HepG2 (cell line): ENCODE results near the gene ACADVL. TPM values are rescaled to one million over a fixed set of nuclear protein-coding genes. Genes with fewer than 3 reads are reported as not detected.

Source experiments
- BCLAF1 ChIP-seq: fragments of 450-650 bp; IDR thresholded peaks from 2 replicates; pipeline ENCODE4 v1.6.1; 2017; ENCODE audit warnings: mild to moderate bottlenecking
- BORCS8-MEF2B ChIP-seq: sonication (generic); formaldehyde crosslinking; IDR thresholded peaks from 2 replicates; pipeline ENCODE4 v1.8.0; 2022; ENCODE audit warnings: mild to moderate bottlenecking, missing genetic modification reagents
- MAZ ChIP-seq, 2 experiments: sonication (generic) in 1 of 2; formaldehyde crosslinking in 1 of 2; IDR thresholded peaks; 2 replicates each; pipeline versions ENCODE4 v1.5.0 to v1.6.1; 2012 to 2020; ENCODE audit warnings: low read depth in 2 of 2, mild to moderate bottlenecking in 2 of 2, borderline replicate concordance in 1 of 2, improper control_type of control experiment in 1 of 2, low read length in 1 of 2, missing genetic modification reagents in 1 of 2, moderate library complexity in 1 of 2
- MTF1 ChIP-seq: sonication (generic); formaldehyde crosslinking; IDR thresholded peaks from 2 replicates; pipeline ENCODE4 v1.5.0; 2020; ENCODE audit warnings: missing genetic modification reagents
- SAFB2 ChIP-seq: sonication (generic); formaldehyde crosslinking; IDR thresholded peaks from 2 replicates; pipeline ENCODE4 v1.5.1; 2020; ENCODE audit warnings: missing genetic modification reagents, low read depth, mild to moderate bottlenecking, borderline replicate concordance
- ZC3H13 ChIP-seq: sonication (generic); formaldehyde crosslinking; IDR thresholded peaks from 2 replicates; pipeline ENCODE4 v1.8.1; 2023; ENCODE audit warnings: mild to moderate bottlenecking, missing genetic modification reagents, moderate library complexity
- ZNF296 ChIP-seq: sonication (generic); formaldehyde crosslinking; conservative IDR thresholded peaks from 2 replicates; pipeline ENCODE4 v1.5.0; 2020; ENCODE audit warnings: mild to moderate bottlenecking, missing genetic modification reagents
- ZNF317 ChIP-seq: sonication (generic); formaldehyde crosslinking; IDR thresholded peaks from 2 replicates; pipeline ENCODE4 v1.5.0; 2020; ENCODE audit warnings: mild to moderate bottlenecking, missing genetic modification reagents
- ZNF383 ChIP-seq: sonication (generic); formaldehyde crosslinking; IDR thresholded peaks from 2 replicates; pipeline ENCODE4 v1.4.0; 2020; ENCODE audit warnings: missing genetic modification reagents, mild to moderate bottlenecking, borderline replicate concordance
- ZNF576 ChIP-seq: sonication (generic); formaldehyde crosslinking; IDR thresholded peaks from 2 replicates; pipeline ENCODE4 v1.4.0; 2020; ENCODE audit warnings: mild to moderate bottlenecking, missing genetic modification reagents
- ZSCAN30 ChIP-seq: sonication (generic); formaldehyde crosslinking; IDR thresholded peaks from 2 replicates; pipeline ENCODE4 v1.5.0; 2020; ENCODE audit warnings: mild to moderate bottlenecking, missing genetic modification reagents
- polyA plus RNA-seq, 8 experiments: library from polyadenylated mRNA; depleted of rRNA in 3 of 8; stranded (reverse) in 7 of 8; unstranded in 1 of 8; fragments of >200 nt; fragmentation: Illumina TruSeq in 4 of 8; extraction: Trizol in 4 of 8; gene quantifications; 2 replicates each; pipeline versions ENCODE4 v1.2.1 to v1.2.3, GENCODE V29; 2011 to 2016; ENCODE audit warnings: low read depth in 4 of 8, missing spikeins in 1 of 8, mixed read lengths in 1 of 8; ENCODE audit not compliant: insufficient read depth in 1 of 8
- total RNA-seq, 5 experiments: library from RNA; depleted of rRNA; stranded (reverse); fragments of >200 nt; fragmentation: Illumina TruSeq; extraction: Trizol; gene quantifications; 2 replicates each; pipeline ENCODE4 v1.2.3, GENCODE V29; 2016; ENCODE audit warnings: low read depth in 1 of 5
- TF ChIP-seq, protein P1 (sequence below): sonication (generic); formaldehyde crosslinking; IDR thresholded peaks from 2 replicates; pipeline ENCODE4 v1.5.0; 2020; ENCODE audit warnings: mild to moderate bottlenecking, missing genetic modification reagents
- TF ChIP-seq, protein P2 (sequence below): sonication (generic); formaldehyde crosslinking; IDR thresholded peaks from 2 replicates; pipeline ENCODE4 v1.9.0; 2022; ENCODE audit warnings: low read depth, missing genetic modification reagents
- TF ChIP-seq, protein P3 (sequence below): sonication (generic); formaldehyde crosslinking; IDR thresholded peaks from 2 replicates; pipeline ENCODE4 v1.4.0; 2020; ENCODE audit warnings: missing genetic modification reagents, mild to moderate bottlenecking, borderline replicate concordance

The ACADVL gene
- total and polyA plus RNA-seq, 2 of the 13 experiments (the other 11 are each of a cell fraction or from before 2014, with no cell fraction given) = 219 to 412 TPM

DNA sequence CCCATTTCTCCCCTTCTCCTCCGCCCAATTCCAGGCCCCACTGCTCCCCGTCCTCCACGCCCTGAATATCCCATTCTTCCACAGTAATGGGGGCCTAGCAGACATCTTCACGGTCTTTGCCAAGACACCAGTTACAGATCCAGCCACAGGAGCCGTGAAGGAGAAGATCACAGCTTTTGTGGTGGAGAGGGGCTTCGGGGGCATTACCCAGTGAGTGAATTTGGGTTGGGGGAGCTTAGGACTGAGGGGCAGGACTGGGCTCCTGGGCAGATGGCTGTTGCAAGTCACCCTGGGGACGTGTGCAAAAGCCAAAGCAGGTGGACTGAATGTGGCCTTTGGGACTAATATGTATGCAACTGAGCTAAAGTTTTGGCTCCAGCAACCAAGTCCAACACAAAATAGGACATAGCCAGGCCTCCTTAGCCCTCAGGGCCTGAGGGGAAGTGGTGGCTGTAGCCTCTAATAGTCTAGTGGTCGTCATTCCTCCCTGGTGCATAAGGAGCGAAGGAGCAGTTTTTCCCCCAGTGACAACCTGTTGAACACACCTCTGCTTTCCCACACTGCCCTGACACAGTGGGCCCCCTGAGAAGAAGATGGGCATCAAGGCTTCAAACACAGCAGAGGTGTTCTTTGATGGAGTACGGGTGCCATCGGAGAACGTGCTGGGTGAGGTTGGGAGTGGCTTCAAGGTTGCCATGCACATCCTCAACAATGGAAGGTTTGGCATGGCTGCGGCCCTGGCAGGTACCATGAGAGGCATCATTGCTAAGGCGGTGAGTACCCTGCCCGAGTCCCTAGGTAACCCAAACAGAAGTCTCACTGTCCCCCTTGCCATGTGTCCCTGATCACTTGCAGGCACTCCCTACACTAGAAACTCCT lies 2.6 kb downstream of the ACADVL start (continued):
- TF ChIP-seq ZNF576 (CRISPR knock-in tag) (no peak), ZNF383 (CRISPR knock-in tag) (no peak), BORCS8-MEF2B (CRISPR knock-in tag) (no peak), MAZ (IDR thresholded peaks at IDR 0.05; ENCODE audit: borderline replicate concordance, low read depth, low read length) (no peak), MAZ (CRISPR knock-in tag; IDR thresholded peaks at IDR 0.05; ENCODE audit: low read depth) (no peak), ZSCAN30 (no peak), SAFB2 (CRISPR knock-in tag) (peak; percentile 68; the same call in 1 of the 2 replicates), ZC3H13 (CRISPR knock-in tag) (0 out of 2 replicates have a peak, but pooled peaks have one; percentile 30), BCLAF1 (no peak), MTF1 (CRISPR knock-in tag) (no peak), ZNF296 (CRISPR knock-in tag) (0 out of 2 replicates have a peak, but pooled peaks have one; percentile 32), ZNF317 (CRISPR knock-in tag) (no peak)
- TF ChIP-seq, protein P1, sequence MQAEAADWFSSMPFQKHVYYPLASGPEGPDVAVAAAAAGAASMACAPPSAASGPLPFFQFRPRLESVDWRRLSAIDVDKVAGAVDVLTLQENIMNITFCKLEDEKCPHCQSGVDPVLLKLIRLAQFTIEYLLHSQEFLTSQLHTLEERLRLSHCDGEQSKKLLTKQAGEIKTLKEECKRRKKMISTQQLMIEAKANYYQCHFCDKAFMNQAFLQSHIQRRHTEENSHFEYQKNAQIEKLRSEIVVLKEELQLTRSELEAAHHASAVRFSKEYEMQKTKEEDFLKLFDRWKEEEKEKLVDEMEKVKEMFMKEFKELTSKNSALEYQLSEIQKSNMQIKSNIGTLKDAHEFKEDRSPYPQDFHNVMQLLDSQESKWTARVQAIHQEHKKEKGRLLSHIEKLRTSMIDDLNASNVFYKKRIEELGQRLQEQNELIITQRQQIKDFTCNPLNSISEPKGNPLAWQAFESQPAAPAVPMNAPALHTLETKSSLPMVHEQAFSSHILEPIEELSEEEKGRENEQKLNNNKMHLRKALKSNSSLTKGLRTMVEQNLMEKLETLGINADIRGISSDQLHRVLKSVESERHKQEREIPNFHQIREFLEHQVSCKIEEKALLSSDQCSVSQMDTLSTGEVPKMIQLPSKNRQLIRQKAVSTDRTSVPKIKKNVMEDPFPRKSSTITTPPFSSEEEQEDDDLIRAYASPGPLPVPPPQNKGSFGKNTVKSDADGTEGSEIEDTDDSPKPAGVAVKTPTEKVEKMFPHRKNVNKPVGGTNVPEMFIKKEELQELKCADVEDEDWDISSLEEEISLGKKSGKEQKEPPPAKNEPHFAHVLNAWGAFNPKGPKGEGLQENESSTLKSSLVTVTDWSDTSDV = no peak
- TF ChIP-seq, protein P2, sequence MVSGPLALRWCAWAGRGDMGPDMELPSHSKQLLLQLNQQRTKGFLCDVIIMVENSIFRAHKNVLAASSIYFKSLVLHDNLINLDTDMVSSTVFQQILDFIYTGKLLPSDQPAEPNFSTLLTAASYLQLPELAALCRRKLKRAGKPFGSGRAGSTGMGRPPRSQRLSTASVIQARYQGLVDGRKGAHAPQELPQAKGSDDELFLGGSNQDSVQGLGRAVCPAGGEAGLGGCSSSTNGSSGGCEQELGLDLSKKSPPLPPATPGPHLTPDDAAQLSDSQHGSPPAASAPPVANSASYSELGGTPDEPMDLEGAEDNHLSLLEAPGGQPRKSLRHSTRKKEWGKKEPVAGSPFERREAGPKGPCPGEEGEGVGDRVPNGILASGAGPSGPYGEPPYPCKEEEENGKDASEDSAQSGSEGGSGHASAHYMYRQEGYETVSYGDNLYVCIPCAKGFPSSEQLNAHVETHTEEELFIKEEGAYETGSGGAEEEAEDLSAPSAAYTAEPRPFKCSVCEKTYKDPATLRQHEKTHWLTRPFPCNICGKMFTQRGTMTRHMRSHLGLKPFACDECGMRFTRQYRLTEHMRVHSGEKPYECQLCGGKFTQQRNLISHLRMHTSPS = no peak
- TF ChIP-seq, protein P3, sequence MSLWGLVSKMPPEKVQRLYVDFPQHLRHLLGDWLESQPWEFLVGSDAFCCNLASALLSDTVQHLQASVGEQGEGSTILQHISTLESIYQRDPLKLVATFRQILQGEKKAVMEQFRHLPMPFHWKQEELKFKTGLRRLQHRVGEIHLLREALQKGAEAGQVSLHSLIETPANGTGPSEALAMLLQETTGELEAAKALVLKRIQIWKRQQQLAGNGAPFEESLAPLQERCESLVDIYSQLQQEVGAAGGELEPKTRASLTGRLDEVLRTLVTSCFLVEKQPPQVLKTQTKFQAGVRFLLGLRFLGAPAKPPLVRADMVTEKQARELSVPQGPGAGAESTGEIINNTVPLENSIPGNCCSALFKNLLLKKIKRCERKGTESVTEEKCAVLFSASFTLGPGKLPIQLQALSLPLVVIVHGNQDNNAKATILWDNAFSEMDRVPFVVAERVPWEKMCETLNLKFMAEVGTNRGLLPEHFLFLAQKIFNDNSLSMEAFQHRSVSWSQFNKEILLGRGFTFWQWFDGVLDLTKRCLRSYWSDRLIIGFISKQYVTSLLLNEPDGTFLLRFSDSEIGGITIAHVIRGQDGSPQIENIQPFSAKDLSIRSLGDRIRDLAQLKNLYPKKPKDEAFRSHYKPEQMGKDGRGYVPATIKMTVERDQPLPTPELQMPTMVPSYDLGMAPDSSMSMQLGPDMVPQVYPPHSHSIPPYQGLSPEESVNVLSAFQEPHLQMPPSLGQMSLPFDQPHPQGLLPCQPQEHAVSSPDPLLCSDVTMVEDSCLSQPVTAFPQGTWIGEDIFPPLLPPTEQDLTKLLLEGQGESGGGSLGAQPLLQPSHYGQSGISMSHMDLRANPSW (CRISPR knock-in tag) = no peak
